Midbrain (tissue), 1 donor: ENCODE results near the gene IRAK2.

Experiments used
- DNase-seq: peaks from one replicate; lab custom pipeline; 2025; lab: John Stamatoyannopoulos, UW

The IRAK2 gene

DNA sequence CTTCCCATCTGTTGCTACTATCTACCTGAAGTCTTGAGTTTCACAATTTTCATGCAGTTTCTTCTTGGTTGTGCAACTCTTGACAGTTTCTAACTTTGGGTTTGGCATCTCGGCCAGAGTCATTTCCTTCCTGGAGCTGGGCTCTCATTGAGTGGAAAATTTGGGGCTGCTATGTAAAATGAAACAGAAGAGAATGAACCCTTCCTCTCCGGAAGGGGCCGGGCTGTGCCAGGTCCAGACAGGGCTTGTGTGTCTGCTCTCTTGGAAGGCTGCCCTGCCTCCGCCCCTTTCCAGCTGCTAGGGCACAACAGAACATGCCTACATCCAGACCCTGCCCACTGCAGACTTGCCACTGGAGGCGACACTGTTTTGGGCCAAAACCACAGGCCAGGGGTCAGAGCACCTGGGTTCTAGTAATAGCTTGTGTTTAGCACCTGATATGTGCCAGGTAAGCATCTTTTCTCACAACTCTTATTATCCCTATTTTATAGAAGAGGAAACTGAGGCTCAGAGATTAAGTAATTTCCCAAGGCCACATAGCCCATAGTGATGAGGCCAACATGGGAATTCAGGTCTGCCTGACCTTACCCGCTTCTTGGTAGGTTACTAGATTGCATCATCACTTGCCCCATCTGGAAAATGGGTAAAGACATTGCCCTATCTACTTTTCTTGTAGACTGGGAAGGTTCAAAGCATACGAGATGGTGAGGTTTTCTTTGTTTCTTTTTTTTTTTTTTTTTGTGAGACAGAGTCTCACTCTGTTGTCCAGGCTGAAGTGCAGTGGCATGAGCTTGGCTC is 25.0 kb downstream of the IRAK2 start:
- DNase-seq: peak; percentile 88

DNA sequence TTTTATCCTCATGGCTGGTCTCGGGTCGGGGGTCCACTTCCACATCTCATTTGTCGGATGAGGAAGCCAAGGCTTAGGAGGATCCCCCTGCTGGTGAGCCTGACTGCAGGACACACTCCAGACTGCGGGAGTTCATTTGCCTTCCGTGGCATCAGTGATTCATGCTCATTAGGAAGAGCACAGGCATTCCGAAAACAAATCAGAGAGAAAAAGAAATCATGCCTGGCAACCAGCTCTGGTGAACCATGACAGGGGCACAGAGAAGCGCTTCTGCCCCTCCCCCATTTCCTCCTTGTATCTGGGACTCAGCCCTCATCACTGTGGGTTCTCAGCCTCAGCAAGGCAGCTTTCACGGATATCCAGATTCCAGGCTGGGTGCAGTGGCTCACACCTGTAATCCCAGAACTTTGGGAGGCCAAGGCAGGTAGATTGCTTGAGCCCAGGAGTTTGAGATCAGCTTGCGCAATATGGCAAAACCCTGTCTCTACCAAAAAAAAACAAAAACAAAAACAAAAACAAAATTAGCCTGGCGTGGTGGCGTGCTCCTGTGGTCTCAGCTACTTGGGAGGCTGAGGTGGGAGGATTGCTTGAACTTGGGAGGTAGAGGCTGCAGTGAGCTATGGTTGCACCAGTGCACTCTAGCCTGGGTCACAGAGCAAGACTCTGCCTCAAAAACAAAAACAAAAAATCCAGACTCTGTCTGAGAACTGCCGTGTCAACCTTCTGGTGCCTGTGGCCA is 28.4 kb downstream of the IRAK2 start:
- no peak for DNase-seq

DNA sequence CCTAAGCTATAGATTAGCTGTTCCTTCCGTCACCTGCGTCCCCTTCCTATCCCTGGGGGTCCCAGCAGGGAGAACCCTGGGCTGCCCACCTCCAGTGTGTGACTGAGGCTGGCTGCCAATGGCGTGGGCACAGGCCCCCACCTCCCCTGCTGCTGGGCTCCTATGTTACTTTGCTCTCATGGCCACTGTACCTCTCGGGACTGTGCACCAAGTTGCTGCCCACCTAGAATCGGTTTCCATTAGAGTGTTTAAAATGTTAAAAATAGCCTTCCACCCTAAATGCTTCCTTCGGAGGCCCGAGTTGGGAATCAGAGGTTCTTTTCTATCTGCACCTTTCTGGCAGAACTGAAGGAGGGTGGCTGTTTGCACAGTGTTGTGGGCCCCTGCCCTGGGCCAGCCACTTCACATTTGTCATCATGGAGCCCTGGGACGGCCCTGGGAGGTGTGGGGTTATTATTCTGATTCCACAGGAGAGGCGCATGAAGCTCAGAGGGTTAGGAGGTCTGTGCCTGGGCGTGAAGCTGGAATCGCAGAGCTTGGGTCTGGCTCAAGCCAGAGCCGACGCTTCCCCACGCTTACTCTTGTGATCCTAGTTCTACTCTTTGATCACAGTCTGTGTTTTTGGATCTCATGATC is 29.1 kb downstream of the IRAK2 start:
- no peak for DNase-seq

DNA sequence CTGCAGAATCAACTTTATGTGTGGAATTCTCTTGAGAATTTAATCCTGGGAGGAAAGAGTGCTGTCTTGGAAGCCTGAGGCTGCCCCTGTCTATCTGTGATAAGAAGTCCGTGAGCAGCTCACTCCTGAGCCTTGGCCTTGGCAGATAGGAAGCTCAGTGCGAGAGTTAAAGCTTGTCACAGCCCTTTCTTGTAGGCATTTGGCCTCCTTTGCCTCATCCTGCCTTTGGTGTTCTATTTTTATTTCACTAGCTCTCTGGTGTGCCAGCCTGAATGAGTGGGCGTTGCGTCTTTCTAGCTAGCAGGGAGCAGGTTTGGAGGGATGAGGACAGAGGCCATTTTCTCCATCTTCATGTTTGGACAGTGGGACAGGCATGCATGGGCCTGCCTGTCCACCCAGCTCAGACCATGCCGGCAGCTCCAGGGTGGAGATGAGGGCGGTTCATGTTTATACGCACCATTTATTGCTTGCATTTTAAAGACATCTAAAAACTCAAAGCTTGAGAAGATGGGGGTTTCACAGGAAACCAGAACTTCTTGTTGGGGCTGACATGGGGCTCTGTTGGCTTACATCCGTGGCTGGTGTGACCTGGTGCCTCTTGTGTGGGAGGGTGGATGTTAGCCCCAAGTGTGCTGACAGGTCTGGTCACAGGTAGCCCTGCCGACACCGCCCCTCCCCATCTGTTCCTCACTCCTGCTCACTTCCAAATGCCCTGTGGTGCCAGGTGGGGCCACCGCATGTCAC is 29.8 kb downstream of the IRAK2 start:
- peak; percentile 47 for DNase-seq

DNA sequence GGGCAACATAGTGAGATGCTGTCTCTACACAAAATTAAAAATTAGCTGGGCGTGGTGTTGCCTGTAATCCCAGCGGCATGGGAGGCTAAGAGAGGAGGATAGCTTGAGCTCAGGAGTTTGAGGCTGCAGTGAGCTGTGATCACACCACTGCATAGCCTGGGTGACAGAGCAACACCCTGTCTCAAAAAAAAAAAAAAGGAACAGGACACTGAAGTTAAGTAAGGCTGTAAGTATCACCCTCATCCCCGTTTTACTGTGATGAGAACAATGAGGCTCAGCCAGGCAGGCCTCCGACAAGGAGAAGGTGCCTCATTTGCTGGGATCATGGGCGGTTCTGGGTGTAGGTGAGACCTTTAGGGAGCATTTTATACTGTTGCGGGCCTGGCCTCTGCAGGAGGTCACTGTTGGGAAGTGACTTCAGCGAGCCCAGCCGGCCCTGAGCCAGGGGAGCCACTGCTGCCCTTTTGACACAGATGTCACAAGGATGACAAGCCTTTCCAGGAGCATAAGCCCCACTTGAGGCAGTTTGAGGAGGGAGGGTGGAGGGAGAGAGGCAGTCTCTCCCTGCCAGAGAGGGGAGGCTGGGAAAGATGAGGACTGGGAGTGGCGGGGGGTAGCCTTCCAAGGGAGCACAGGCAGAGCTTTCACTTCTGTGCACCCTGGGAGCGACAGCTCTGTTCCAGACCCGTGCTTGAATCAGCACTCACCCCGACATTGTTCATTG is 30.8 kb downstream of the IRAK2 start:
- peak; percentile 34 for DNase-seq

DNA sequence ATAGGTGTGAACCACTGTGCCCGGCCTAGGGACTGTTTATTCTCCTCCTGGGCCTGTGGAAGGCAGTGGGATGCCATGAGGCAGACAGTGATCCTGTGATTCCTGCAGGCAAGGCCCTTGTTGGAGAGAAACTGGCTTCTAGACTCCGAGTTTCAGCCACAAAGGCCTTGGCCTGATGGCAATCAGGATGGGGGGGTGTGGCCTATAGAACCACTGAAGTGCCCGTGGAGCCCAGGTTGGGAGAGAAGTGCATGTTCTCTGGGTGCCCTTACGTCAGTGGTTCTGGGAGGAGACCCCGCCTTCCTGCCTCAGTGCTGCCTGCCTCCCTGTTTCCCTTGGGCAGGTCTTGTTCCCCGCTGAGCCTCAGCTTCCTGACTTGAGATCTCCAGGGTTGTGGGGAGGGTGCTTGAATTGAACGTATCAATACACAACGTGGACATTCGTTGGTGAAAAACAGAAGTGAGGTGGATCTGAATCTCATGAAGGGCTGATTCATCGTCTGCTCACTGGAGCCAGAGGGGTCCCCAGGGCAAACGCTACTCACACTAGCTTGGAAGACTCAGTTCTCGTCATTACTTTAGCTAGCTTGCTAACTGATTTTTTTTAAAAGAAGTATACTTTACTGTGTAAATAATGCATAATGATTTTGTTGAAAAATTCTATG is 31.8 kb downstream of the IRAK2 start:
- DNase-seq: no peak

DNA sequence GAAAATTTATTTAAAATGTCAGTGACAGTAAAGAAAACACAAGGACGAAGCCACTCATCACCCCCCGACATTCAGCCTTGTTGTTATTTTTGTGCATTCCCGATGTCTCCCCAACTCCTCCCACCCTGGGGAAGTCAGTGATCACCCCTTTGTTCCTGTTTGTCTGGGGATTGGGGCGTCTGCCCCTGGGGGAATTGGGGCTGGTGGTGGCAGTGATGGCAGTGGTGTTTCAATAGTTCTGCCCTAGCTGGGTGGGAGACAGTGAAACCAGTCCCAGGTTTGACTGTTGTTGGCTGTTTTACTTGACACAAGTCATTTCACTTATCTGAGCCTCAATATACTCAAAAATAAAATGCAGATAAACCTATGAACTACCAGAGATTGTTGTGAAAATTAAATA is 33.5 kb downstream of the IRAK2 start:
- DNase-seq: no peak

DNA sequence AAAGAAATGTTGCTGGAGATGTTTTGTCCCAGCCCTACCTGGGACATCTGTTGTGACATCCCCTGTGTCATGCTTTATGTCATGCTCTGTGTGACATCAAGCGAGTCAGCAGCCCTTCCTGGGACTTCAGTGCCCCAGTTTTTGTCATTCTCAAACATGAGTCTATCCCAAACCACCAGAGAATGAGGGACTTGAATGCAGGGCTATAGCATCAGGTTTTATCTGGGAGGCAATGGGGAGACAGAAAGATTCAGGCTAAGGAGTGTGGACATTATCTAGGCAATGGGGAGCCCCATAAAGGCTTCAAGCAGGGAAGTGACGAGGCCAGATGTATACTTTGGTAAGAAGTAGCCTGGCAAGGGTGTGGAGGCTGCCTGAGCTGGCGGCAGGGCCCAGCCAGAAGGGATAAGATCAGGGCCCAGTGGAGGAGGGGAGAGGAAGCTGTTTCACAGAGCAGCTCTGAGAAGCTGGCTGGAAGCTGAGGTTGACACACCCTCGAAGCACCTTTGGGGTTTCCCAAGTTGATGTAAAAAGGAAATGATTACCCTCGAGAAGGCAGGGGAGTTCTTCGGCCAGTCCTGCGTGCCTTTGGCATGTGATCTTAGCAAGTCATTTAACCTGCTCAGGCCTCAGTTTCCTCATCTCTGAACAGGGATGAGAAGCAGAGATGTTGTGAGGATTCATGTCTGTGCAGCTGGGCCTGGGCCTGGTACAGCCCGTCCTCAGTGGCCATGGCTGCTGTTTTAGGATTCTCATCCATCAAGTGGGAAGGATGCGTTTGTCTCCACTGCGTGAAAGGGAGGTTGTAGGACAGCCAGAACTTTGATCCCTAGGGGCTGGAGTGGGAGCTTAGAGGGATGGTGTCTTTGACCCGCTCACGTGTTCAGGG is 34.3 kb downstream of the IRAK2 start:
- DNase-seq: no peak

DNA sequence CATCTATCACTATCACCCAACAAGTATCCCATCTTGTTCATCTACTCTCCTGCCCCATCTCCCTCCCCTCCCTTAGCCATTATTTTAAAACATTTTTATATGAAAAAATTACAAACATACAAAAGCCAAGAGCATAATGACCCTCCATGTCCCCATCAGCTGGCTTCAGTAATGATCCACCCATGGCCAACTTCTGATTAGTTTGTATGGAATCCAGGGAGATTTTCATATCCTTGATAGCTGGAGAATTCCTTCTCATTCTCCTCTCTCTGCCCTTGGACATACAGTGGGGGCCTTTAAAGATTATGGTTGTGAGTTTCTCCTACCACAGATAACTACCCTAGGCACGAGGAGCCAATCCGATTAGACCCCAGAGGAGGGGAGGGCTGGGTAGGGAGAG is 40.2 kb downstream of the IRAK2 start:
- DNase-seq: no peak

DNA sequence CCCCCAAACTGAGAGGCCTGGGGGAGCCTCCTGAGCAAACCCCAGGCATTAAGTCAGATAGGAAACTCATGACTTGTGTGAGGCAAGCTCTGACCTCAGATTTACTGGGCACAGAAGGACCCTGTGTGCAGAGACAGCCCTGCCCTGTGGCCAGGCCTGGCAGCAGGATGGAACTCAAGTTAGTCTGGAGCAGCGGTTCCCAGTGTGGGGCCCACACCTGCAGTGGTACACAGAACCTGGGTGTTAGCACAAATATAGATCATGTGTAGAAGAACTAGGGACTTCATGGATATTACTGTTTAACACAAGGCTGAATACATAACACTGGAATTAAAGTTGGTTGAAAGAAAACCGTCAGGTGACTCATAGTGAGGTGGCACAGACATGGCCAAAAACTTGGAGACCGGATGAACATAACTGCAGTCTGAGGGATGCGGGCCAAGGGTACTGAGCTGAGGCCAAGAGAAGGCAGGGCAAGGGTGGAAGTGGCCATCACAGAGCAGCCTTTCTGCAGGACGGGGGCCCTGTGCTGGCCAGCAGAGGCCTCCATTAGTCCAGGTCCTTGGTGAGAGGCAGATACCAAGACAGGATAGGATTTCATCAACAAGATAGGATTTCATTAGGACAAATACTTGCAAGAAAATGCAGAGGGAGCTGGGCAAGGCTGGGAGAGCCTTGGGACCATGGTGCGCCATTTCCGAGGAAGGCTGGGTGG is 40.9 kb downstream of the IRAK2 start:
- no peak for DNase-seq

DNA sequence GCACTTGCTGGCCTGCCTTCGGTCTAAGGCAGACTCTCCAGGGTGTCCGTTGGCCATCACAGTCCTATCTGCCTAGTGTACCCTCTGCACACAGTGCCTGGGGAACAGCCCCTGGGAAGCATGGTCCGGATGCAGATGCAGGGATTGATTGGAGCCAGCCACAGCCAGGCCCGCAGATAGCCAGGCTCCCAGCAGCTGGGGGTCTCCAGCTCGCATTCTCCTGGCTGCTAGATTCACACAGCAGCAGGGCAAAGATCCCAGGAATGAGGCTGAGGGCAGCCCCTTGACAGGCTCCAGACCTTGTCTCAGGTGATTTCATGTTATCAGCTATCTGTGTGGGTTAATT is 41.4 kb downstream of the IRAK2 start:
- no peak for DNase-seq

DNA sequence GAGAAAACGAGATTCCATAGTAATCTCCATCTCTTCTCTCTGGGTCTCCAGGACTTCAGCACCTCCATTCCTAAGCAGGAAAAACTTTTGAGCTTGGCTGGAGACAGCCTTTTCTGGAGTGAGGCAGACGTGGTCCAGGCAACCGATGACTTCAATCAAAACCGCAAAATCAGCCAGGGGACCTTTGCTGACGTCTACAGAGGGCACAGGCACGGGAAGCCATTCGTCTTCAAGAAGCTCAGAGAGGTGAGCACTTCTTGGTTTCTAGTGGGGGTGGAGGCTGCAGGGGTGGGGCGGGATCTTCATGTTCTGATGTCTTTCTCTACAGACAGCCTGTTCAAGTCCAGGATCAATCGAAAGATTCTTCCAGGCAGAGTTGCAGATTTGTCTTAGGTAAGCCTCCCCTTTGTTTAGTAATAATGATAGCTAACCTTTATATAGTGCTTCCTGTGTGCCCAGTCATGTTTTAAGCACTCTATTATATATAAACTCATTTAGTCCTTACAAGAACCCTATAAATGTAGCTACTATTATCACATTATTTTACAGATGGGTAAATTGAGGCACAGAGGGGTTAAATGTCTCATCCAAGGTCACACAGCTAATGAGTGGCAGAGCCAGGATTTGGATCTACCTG is 48.6 kb downstream of the IRAK2 start:
- DNase-seq: no peak

DNA sequence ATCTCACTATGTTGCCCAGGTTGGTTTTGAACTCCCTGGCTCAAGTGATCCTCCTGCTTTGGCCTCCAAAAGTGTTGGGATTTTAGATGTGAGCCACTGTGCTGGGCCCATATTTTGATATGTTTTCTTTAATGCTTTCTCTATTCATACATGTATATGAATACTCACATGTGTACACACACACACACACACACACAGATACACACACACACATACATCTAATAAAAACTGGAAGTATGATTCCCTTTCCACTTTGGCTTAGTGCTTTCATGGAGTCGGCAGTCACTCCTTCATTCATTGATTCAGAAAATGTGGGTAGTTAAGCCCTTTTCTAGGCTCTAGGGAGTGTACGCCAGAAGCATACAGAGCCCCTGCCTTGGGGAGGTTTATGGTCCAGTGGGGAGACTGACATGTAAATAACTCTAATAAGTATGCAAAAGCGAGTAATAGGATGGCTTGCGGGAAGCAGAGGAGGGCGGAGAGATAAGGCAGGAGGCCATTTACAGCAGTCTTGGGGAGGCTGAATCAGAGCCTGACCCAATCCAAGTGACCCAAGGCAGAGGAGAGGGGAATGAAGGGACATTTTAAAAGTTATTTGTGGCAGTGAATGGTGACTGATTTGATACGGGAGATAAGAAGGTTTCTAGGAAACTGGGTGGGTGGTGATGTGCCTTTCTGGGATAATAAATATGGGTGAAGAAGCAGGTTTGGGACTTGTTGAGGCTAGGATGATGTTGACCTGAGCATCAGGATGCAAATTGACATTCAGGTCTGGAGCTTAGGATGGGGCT is 51.1 kb downstream of the IRAK2 start:
- DNase-seq: no peak

DNA sequence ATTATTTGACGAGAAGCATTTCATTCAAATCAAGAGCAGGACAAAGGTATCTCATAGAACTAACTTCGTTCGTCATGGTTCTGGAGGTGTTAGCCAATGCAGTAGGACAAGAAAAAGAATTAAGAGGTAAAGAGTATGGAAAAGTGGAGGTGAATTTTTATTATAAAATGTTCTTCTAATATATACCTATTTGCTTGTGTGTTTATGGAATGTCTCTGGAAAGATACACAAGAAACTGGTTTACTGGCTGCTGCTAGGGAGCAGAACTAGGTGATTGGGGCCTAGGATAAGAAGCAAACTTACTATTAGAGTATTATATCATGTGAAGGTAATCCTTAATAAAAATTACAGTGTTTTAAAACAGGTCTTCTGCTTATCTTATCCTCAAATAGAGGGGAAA is 52.6 kb downstream of the IRAK2 start:
- DNase-seq: no peak

DNA sequence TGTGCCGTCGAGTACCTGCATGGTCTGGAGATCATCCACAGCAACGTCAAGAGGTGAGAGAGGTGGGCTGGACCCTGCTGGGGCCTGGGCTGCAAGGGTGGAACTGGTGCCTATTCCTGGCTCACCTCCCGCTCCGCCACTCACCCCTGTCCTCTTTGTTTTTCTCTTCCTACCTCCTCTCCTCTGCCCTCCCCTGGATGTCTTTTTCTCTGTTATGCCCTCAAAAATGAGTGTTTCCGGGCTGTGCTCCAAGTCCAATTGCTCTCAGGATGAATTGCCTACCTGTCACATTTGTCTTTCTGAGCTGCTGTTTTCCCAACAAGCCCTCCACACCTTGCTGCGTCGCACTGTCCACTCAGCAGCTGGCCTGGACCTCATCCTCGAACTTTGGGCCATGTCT is 55.0 kb downstream of the IRAK2 start:
- no peak for DNase-seq

DNA sequence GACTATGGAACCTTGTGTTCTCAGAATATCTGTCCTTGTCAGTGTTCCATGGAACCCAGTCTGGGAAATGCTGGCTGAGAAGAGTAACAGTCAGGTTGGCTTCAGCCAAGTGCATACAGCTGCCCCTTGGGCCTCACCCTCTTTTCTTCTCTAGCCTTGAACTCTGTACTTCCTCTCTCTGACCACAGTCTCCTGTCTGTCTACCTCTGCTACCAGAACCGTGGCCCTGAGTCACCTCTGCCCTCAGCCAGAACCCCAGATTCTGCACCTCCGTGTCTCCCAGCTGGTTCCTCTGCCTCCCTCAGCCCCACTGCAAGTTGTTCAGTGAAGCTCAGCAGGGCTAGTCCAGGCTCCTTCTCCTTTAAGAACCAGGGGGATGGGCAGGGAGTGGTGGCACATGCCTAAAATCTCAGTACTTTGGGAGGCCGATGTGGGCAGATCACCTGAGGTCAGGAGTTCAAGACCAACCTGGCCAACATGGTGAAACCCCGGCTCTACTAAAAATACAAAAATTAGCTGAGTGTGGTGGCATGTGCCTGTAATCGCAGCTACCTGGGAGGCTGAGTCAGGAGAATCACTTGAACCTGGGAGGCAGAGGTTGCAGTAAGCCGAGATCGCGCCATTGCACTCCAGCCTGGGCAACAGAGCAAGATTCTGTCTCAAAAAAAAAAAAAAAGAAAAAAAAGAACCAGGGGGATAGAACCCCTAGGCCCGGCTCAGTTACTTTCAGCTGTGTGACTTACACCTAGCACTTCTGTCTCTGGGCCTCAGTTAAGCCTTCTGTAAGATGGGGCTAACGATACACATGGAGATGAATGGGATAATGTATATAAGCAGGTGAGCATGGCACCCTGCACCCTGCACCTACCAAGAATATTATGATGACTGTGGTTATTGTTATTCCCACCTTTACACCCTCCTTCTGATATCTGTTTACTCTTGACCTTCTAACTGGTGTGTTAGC is 59.2 kb downstream of the IRAK2 start:
- DNase-seq: no peak
